H1 (cell line): ENCODE results near the gene C6orf120. TPM values are rescaled to one million over a fixed set of nuclear protein-coding genes. Genes with fewer than 3 reads are reported as not detected.

Experiments used
- CTBP2 ChIP-seq: IDR thresholded peaks from 2 replicates; pipeline ENCODE4 v1.7.0; 2011; ENCODE audit warnings: borderline replicate concordance, mild to moderate bottlenecking, moderate library complexity, mixed read lengths, low read length; ENCODE audit not compliant: insufficient read depth, insufficient read length
- EGR1 ChIP-seq: IDR thresholded peaks from 2 replicates; pipeline ENCODE4 v1.6.1; 2011; ENCODE audit warnings: low read depth, low read length, borderline replicate concordance
- HDAC6 ChIP-seq: IDR thresholded peaks from one replicate; pipeline ENCODE4 v1.7.1; 2012; ENCODE audit warnings: low read depth, mild to moderate bottlenecking, inconsistent platforms, low read length, moderate library complexity
- POLR2AphosphoS5 ChIP-seq: IDR thresholded peaks from 2 replicates; pipeline ENCODE4 v1.6.1; 2011; ENCODE audit warnings: low read depth, low read length
- polyA plus RNA-seq, 7 experiments: library from polyadenylated mRNA; depleted of rRNA in 3 of 7; stranded (reverse) in 5 of 7; unstranded in 2 of 7; fragments of >200 nt in 5 of 7; fragments of 200-250 nt in 2 of 7; gene quantifications; 1 replicate in 5 of 7; 2 replicates in 1 of 7; 4 replicates in 1 of 7; pipeline versions ENCODE4 v1.2.1 to v1.2.3, GENCODE V29; 2011 to 2013; ENCODE audit warnings: missing spikeins in 2 of 7, mixed read lengths in 2 of 7
- total RNA-seq: library from RNA; stranded (reverse); fragmentation: NEBNext Ultra II Directional; extraction: Animal tissue kit (Norgen Biotek cat#: 25700); gene quantifications from 2 replicates; pipeline ENCODE4 v1.2.1, GENCODE V29; 2021

The C6orf120 gene
- total and polyA plus RNA-seq, 2 of the 8 experiments (the other 6 are each of a cell fraction or from before 2014, with no cell fraction given) = 16.2 to 30.6 TPM

GRCh38 chr6:169689287-169689686 lies 12.6 kb upstream of the C6orf120 start (continued):
- TF ChIP-seq EGR1 (no peak), CTBP2 (no peak), POLR2AphosphoS5 (no peak), HDAC6 (no peak)
- TF ChIP-seq, all 59 proteins: peak for 0
